ENCODE data around the gene DOK5. TPM values are rescaled to one million over a fixed set of nuclear protein-coding genes. Genes with fewer than 3 reads are reported as not detected.

DOK5 gene
- total and polyA plus RNA-seq, 9 of the 15 experiments (the other 6 are each of a cell fraction or from before 2014, with no cell fraction given): not detected

- DNase-seq (ENCODE audit: extremely low read depth in 1 of 4, low spot score in 3 of 4) (no peak), ATAC-seq (no peak), FAIRE-seq (no peak)
- TF ChIP-seq JUN (IDR thresholded peaks at IDR 0.05; ENCODE audit: borderline replicate concordance, low read depth, low read length) (no peak), JUN (CRISPR knock-in tag; IDR thresholded peaks at IDR 0.05; ENCODE audit: borderline replicate concordance) (no peak), ZNF609 (CRISPR knock-in tag; IDR thresholded peaks at IDR 0.05; ENCODE audit: borderline replicate concordance) (no peak), BACH1 (tag; IDR thresholded peaks at IDR 0.05) (no peak), LARP7 (IDR thresholded peaks at IDR 0.05) (no peak), RHOXF2B (CRISPR knock-in tag; conservative IDR thresholded peaks at IDR 0.05) (no peak), RAD51 (IDR thresholded peaks at IDR 0.05; ENCODE audit: borderline replicate concordance, low read depth) (no peak), ZNF830 (CRISPR knock-in tag; IDR thresholded peaks at IDR 0.05) (no peak), NELFE (IDR thresholded peaks at IDR 0.05; ENCODE audit: insufficient read depth, insufficient read length) (no peak), POLR2A (conservative IDR thresholded peaks at IDR 0.05) (no peak), MYBL2 (IDR thresholded peaks at IDR 0.05; ENCODE audit: low read depth) (no peak), MYBL2 (CRISPR knock-in tag; IDR thresholded peaks at IDR 0.05; ENCODE audit: borderline replicate concordance) (no peak), XRCC4 (IDR thresholded peaks at IDR 0.05; ENCODE audit: extremely low read depth, insufficient read depth, insufficient read length) (no peak)
- 0% methylated on average over 6 of the region's 6 CpGs for WGBS (ENCODE audit: insufficient coverage, low coverage, missing lambda C conversion rate)
- ChIA-PET POLR2A (no interaction called here), CTCF (ENCODE audit: low intra/inter-chr PET ratio) (no interaction called here)
- no peaks in the 10 kb centered on the region for H3K4me1 ChIP-seq (replicated peaks in 1 of 2; ENCODE audit: control insufficient read depth in 2 of 2, insufficient read depth in 2 of 2, low read length in 2 of 2)
- H3K27me3 ChIP-seq (ENCODE audit: control insufficient read depth in 2 of 2, insufficient read depth in 2 of 2, low read length in 2 of 2): no peaks in the 10 kb centered on the region
- no peaks in the 10 kb centered on the region for H3K79me2 ChIP-seq (ENCODE audit: control insufficient read depth, insufficient read depth, low read length)
- intact Hi-C loops (cut with micrococcal nuclease) (no loop called here), in situ Hi-C loops (cut with MboI) (no loop called here)
- BruUV-seq (replicated peaks): no TSS peak
- no peaks in the 10 kb centered on the region for H3K36me3 ChIP-seq (ENCODE audit: control insufficient read depth, insufficient read depth, low read length)
- no peaks in the 10 kb centered on the region for H3K9me1 ChIP-seq (ENCODE audit: control insufficient read depth, insufficient read depth, low read length)
- H4K20me1 ChIP-seq (replicated peaks; ENCODE audit: control insufficient read depth, insufficient read depth, low read length): no peaks in the 10 kb centered on the region
- no peak overlapping the region for H2AFZ ChIP-seq (ENCODE audit: low read depth, low read length)
- no peak overlapping the region for H3K4me3 ChIP-seq
- H3K4me2 ChIP-seq (ENCODE audit: insufficient read depth, low read length): no peak overlapping the region
- H3K9me3 ChIP-seq (replicated peaks; ENCODE audit: control insufficient read depth, insufficient read depth, low read depth, low read length): peaks cover 4% of the 10 kb centered on the region; the same call in 1 of the 2 replicates
- no peak overlapping the region for H3K27ac ChIP-seq (ENCODE audit: extremely low read depth, low read depth, low read length)
- H3K9ac ChIP-seq (ENCODE audit: insufficient read depth in 1 of 2, low read depth in 2 of 2, low read length in 2 of 2): no peak overlapping the region
Measured at GRCh38 chr20:54573838-54574237, 98.4 kb downstream of the DOK5 start.

Data from K562 (cell line).